Measurements from ENCODE around the gene SAMD9. TPM values are rescaled to one million over a fixed set of nuclear protein-coding genes. Genes with fewer than 3 reads are reported as not detected.
"Not testable (repeated sequence)": the region's sequence is repeated elsewhere in the genome, so short reads cannot be mapped to it uniquely, and the experiment has no call there.

The SAMD9 gene
- total RNA-seq = 10.3 and 11.3 TPM in 2 replicates

- DNase-seq (ENCODE audit: low read depth in 2 of 2) = peak; percentile 75 to 85
These were observed at the start of gene SAMD9 for GRCh38 chr7:93117852-93118530. Gene SAMD9 (minus strand): TSS chr7:93117979. CDS start chr7:93106097, 11,882 bp downstream.

GRCh38 chr7:93165447-93165846 is 47.7 kb upstream of the SAMD9 start:
- DNase-seq (ENCODE audit: low read depth in 2 of 2) = no peak

DNA sequence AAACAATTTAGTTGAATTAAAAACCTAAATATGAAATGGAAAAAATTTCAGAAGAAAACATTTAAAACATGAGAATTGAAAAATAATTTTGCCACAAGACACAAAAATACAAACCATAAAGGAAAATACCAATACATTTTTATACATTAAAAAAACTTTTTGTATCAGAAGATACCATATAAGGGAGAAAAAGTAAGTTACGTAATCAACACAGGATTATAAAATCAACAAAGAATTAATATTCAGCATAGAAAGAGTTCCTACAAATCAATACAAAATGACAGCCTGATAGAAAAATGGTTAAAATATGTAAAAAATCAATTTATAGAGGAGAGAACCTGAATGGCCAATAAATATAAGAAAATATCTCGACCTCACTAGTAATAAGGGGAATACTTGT is 47.0 kb upstream of the SAMD9 start:
- no peak for DNase-seq (ENCODE audit: low read depth in 2 of 2)

GRCh38 chr7:93161181-93161762 is 43.5 kb upstream of the SAMD9 start:
- no peak for DNase-seq (ENCODE audit: low read depth in 2 of 2)

DNA sequence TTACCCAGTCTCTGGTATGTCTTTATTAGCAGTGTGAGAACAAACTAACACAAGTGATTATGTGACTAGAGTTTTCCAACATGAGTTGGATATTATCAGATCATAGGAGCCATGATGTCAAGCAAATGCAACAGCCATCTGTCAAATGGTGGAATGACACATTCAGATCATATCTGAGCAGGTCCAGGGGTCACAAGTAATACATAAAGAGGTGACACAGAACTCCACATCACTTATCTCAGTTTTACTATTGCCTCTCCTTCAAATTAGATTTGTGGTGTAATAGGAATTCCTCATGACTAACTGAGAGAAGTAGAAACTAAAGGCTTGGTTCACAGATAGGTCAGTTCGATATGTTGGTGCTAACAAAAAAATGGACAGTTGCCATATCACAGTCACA is 42.6 kb upstream of the SAMD9 start:
- no peak for DNase-seq (ENCODE audit: low read depth in 2 of 2)

DNA sequence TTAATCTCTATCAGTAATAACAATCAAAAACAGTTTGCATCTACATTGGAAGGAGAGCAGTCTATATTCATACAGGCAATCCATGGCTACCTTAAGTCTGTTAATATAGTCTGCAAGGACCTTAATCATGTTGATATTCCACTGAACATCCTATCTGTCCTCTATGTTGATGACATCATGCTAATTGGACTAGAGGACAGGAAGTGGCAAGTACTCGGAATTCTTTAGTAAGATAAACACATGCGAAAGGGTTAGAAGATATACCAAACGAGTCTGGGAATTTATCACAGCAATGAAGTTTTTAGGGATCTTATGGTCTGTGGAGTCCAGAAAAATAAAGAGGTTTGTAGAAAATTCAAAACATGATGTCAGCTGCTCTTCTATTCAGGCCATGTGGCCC is 41.7 kb upstream of the SAMD9 start:
- DNase-seq (ENCODE audit: low read depth in 2 of 2) = peak in 1 of 2 donors; percentile 5

DNA sequence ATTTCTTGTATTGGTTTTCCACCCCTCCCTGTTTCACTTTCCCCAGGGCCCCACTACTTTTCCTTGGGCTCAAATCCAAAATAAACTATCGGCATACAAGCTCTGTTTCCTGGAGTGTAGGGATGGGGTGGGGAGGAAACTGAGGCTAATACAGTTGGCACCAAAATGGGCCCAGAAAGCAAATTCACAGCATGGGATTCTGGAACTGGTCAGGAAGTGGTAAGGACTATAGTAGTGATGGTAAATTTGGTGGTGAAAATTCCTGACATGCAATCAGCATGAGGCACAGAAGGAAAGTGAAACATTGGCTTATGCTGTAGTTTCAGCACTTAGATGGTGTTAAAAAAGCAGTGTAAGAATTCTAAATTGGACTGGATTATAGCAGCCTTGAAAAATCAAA is 39.1 kb upstream of the SAMD9 start:
- DNase-seq (ENCODE audit: low read depth in 2 of 2) = no peak

DNA sequence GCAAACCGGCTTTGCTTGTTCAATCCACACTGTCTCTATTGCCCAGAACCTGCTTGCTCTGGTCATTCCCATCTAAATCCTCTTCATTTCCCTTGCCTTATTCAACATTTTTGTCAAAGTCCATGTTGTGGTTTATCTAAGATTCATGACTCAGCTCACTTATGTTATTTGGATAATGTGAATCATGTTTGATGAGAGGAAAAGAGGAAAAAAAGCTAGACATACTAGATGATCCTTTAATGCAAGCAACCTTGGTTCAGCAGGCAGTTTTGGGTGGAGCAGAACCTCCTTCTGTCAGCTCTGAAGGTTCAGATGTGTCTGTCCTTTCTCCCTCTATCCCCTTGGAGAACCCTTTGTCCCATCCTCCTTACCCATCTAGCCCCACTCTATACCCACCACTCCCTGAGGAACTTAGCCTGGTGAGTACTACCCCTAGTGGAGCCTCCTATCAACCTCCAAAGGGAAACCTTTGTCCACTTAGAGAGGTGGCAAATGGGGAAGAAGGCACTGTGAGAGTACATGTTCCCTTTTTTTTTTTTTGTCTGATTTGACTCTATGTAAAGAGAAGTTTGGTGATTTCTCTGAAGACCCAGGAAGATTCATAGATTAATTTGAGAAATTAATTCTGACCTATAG is 32.5 kb upstream of the SAMD9 start:
- no peak for DNase-seq (ENCODE audit: low read depth in 2 of 2)

DNA sequence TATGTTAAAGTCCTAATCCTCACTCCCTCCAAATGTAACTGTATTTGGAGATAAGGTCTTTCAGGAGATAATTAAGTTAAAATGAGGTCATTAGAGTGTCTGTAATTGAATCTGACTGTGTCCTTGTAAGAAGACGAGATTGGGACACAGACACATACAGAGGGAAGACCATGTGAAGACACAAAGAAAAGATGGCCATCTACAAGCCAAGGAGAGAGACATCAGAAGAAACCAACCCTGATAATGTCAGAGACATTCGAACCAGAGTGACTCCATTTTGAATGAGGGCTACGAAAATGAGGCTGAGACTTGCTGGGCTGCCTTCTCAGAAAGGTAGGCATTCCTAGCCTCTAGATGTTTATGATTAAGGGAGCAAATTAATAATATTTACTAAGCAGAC is 30.9 kb upstream of the SAMD9 start:
- DNase-seq (ENCODE audit: low read depth in 2 of 2) = no peak

DNA sequence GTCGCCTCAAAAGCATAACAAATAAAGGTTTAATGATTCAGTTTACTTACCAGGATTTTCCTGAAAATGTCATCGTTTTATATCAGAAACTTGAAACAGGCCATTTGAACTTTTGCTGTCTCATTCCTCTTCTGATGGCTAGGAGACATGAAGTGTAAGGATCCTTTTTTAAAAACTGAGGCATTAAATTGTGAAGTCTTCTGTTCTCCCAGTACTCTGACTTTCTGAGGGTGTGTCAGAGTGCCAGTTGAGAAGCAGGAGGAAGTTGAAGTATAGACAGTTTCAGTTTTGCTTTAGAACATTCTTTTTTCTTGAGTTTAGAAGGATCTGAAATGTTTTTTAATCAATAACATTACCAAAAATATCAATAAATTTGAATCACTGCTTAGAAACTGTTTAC is 30.4 kb upstream of the SAMD9 start, which contains the start of gene SAMD9L:
SAMD9L (minus strand) TSS at position 242 of the 400 bp plus-strand sequence. CDS start 12,414 bp downstream, outside the sequence.
- DNase-seq (ENCODE audit: low read depth in 2 of 2) = peak in 1 of 2 donors; percentile 16

- DNase-seq (ENCODE audit: low read depth in 2 of 2) = peak in 1 of 2 donors; percentile 44
These were observed 29.6 kb upstream of the SAMD9 start for GRCh38 chr7:93147363-93147762.

DNA sequence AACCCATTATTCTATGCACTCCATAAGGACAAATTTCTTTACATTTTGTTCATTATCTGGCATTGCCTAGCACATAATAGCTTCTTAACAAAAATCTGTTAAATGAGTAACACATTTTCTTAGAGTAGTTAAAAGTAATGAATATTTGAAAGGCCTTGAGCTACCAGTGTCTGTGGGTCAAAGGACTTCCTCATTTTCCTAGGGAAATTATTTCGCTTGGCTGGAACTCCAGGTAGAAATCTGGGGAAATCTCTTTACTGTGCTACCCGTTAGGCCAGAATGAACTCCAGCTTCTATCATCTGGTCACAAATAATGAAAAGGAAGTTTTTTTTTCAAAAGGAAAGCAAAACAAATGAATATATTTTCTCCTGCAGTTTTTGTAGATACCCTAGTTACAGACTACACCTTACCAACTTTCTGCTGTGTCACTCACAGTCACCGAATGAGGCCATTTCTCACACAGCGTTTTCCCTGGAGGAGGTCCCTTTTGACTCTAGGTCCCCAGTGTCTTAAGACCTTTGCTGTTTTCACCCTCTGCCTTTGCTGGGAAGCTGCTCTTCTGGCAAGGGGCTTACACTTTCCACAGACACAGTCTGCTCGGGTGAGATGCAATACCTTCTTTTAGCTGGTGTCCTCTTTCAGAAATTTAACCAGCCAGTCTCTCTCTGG is 28.8 kb upstream of the SAMD9 start:
- no peak for DNase-seq (ENCODE audit: low read depth in 2 of 2)

- peak; percentile 77 to 79 for DNase-seq (ENCODE audit: low read depth in 2 of 2)
These were observed 28.3 kb upstream of the SAMD9 start for GRCh38 chr7:93146036-93146435.

DNA sequence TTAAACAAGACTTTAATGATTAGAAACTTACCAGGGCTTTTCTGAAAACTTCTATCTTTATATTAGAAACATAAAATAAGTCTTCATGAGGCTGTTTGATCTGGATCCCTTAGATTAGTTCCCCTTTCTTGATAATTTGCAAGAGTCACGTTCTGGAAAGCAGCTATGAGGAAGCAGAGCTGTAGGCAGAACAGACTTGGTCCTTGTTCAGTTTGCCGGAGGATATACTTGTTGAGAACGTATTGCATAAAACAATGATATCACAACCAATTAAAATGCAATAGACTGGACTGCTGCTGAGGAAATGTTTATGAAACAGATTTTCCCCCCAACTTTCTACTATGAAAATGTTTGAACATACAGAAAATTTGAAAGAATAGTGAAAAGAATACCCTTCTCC is 27.6 kb upstream of the SAMD9 start:
- no peak for DNase-seq (ENCODE audit: low read depth in 2 of 2)

- no peak for DNase-seq (ENCODE audit: low read depth in 2 of 2)
These were observed 24.3 kb upstream of the SAMD9 start for GRCh38 chr7:93142127-93142526.

DNA sequence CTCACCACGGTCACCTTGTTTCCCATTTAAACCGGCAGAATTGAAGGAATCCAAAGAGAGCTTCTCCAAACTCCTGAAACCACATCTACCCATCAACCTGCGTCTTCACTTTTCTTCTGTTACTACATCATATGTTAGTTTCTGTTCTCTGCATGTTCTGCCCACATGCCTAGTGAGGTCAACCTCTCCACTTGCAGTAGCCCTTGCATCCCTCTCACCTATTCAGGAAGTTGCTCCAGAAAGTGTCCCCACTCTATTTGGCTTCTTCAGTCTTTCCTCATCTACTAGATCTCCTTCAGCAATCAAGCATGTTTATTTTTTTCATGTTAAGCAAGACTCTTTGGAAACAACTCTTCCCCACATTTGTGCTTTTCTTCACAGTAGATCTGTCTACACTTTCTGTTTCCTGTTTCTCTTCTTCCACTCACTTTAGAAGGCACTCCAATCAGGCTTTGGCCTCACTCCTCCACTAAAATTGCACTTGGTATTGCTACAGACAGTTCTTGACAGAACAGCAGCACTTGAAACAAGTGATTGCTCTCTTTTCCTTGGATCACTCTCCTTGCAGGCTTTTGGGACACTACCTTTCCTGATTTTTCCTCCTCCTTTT is 22.9 kb upstream of the SAMD9 start:
- no peak for DNase-seq (ENCODE audit: low read depth in 2 of 2)

- no peak for DNase-seq (ENCODE audit: low read depth in 2 of 2)
These were observed 20.8 kb upstream of the SAMD9 start for GRCh38 chr7:93138576-93138975.

DNA sequence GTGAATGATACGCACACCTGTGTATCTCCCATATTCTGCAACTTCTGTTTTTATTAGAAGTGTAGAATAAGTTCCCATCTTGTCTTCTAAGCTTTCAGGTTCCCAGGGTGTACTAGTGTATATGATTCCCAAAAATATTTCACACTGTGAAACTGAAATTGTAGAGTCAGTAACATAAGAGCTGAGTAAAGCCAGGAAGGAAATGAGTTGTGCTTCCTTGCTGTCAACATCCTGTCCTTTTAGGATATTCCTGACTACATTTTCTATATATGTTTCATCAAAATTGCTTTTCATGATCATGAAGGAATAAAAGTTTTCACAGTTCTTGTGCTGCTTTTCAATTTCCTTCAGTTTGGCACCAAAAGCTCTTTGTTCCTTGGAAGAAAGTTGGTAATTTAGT is 15.2 kb upstream of the SAMD9 start:
- DNase-seq (ENCODE audit: low read depth in 2 of 2) = peak in 1 of 2 donors; percentile 43

GRCh38 chr7:93132216-93132615 is 14.4 kb upstream of the SAMD9 start:
- DNase-seq (ENCODE audit: low read depth in 2 of 2) = no peak

DNA sequence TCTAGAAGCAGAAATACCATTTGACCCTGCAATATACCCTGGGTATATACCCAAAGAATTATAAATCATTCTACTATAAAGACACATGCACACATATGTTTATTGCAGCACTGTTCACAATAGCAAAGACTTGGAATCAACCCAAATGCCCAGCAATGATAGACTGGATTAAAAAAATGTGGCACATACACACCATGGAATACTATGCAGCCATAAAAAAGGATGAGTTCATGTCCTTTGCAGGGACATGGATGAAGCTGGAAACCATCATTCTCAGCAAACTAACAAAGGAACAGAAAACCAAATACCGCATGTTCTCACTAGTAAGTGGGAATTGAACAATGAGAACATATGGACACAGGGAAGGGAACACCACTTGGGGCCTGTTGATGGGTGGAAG is 9.2 kb upstream of the SAMD9 start:
- not testable (repeated sequence) for DNase-seq (ENCODE audit: low read depth in 2 of 2)

- not testable (repeated sequence) for DNase-seq (ENCODE audit: low read depth in 2 of 2)
These were observed 5.8 kb upstream of the SAMD9 start for GRCh38 chr7:93123532-93123931.

Measured in dermis microvascular lymphatic vessel endothelial cell (primary cell).